B cell (primary cell): ENCODE results near the gene LRRC7. TPM values are rescaled to one million over a fixed set of nuclear protein-coding genes. Genes with fewer than 3 reads are reported as not detected.
"Not testable (repeated sequence)": the region's sequence is repeated elsewhere in the genome, so short reads cannot be mapped to it uniquely, and the experiment has no call there.

Experiments used
- ATAC-seq: fragments of 200-7000 bp; cut with Tn5 transposase; one replicate; pipeline ENCODE4 v1.10.0; 2021; ENCODE audit warnings: low read depth, mild to moderate bottlenecking, moderate number of reproducible peaks, moderate library complexity
- CTCF ChIA-PET: fragments of 350-600 bp; sonication (Branson Sonifier 250); formaldehyde crosslinking; loops from one replicate; lab custom pipeline; 2021; ENCODE audit warnings: antibody characterized with exemption, inconsistent platforms; lab: Charles Lee
- POLR2A ChIA-PET: fragments of 350-600 bp; sonication (Branson Sonifier 250); formaldehyde crosslinking; loops from one replicate; lab custom pipeline; 2021; ENCODE audit warnings: antibody characterized with exemption; lab: Charles Lee
- DNase-seq: peaks from one replicate; pipeline ENCODE4 v3.0.0; 2013
- H2AFZ ChIP-seq: 2 replicates; pipeline ENCODE4 v1.6.1; 2012; ENCODE audit warnings: mild to moderate bottlenecking, low read depth, low read length; ENCODE audit not compliant: insufficient read depth, poor library complexity, severe bottlenecking
- H3K27ac ChIP-seq, 2 donors: 1 replicate in 1 of 2; 2 replicates in 1 of 2; pipeline ENCODE4 v1.5.1; 2012 to 2013; ENCODE audit warnings: low read length in 2 of 2, mild to moderate bottlenecking in 2 of 2, moderate library complexity in 1 of 2
- H3K27me3 ChIP-seq, 4 experiments: fragments of 200-600 bp in 1 of 4; sonication (generic) in 1 of 4; replicated peaks in 1 of 4; 1 replicate in 2 of 4; 2 replicates in 2 of 4; pipeline versions ENCODE4 v1.6.1 to v1.7.0; 2013 to 2016; ENCODE audit warnings: low read length in 3 of 4, mild to moderate bottlenecking in 2 of 4, mixed read lengths in 1 of 4, moderate library complexity in 1 of 4; ENCODE audit not compliant: insufficient read depth in 4 of 4, control insufficient read depth in 3 of 4; ENCODE audit errors: control extremely low read depth in 1 of 4
- H3K36me3 ChIP-seq, 2 experiments: replicated peaks in 1 of 2; 1 replicate in 1 of 2; 2 replicates in 1 of 2; pipeline versions ENCODE4 v1.6.1 to v1.7.1; 2013; ENCODE audit warnings: low read length in 1 of 2; ENCODE audit not compliant: insufficient read depth in 2 of 2, control insufficient read depth in 1 of 2; ENCODE audit errors: control extremely low read depth in 1 of 2, extremely low read depth in 1 of 2
- H3K4me1 ChIP-seq, 2 donors: fragments of 200-600 bp in 1 of 2; sonication (generic) in 1 of 2; 1 replicate in 1 of 2; 2 replicates in 1 of 2; pipeline versions ENCODE4 v1.5.1 to v1.6.1; 2013 to 2017; ENCODE audit warnings: low read length in 2 of 2; ENCODE audit not compliant: control insufficient read depth in 2 of 2, insufficient read depth in 2 of 2
- H3K4me2 ChIP-seq: replicated peaks from 2 replicates; pipeline ENCODE3; 2012; ENCODE audit warnings: mild to moderate bottlenecking, low read depth, low read length; ENCODE audit not compliant: poor library complexity, severe bottlenecking
- H3K4me3 ChIP-seq, 5 experiments: fragments of 200-600 bp in 1 of 5; sonication (generic) in 1 of 5; 1 replicate in 3 of 5; 2 replicates in 2 of 5; pipeline versions ENCODE4 v1.5.1 to v1.7.0; 2011 to 2016; ENCODE audit warnings: low read length in 4 of 5, mild to moderate bottlenecking in 4 of 5, low read depth in 2 of 5, control low read depth in 1 of 5, moderate library complexity in 1 of 5; ENCODE audit not compliant: insufficient read depth in 1 of 5; ENCODE audit errors: control extremely low read depth in 1 of 5, extremely low read depth in 1 of 5
- H3K79me2 ChIP-seq: fragments of 200-600 bp; sonication (generic); one replicate; pipeline ENCODE4 v1.6.0; 2016; ENCODE audit warnings: low read length; ENCODE audit not compliant: control insufficient read depth, insufficient read depth
- H3K9ac ChIP-seq: fragments of 200-600 bp; sonication (generic); 2 replicates; pipeline ENCODE4 v1.6.1; 2017; ENCODE audit warnings: mild to moderate bottlenecking, low read length, moderate library complexity
- H3K9me3 ChIP-seq, 3 donors: one replicate each; pipeline versions ENCODE4 v1.6.1 to v1.7.1; 2013; ENCODE audit warnings: low read length in 2 of 3; ENCODE audit not compliant: control insufficient read depth in 2 of 3, insufficient read depth in 1 of 3; ENCODE audit errors: control extremely low read depth in 1 of 3
- H4K20me1 ChIP-seq: 2 replicates; pipeline ENCODE4 v1.6.0; 2012; ENCODE audit warnings: mild to moderate bottlenecking, low read length; ENCODE audit not compliant: insufficient read depth, control insufficient read depth, poor library complexity, severe bottlenecking
- H3K27ac Mint-ChIP-seq: one replicate; pipeline ENCODE4 v1.8.0; 2021; ENCODE audit warnings: mixed read lengths
- H3K27me3 Mint-ChIP-seq: one replicate; pipeline ENCODE4 v1.8.0; 2021; ENCODE audit warnings: mixed read lengths
- H3K4me1 Mint-ChIP-seq: one replicate; pipeline ENCODE4 v1.8.0; 2021; ENCODE audit warnings: mixed read lengths
- H3K4me3 Mint-ChIP-seq: one replicate; pipeline ENCODE4 v1.8.0; 2021; ENCODE audit warnings: mixed read lengths
- H3K9me3 Mint-ChIP-seq: one replicate; pipeline ENCODE4 v1.8.0; 2022; ENCODE audit warnings: mixed read lengths; ENCODE audit not compliant: insufficient read depth
- EZH2 ChIP-seq: IDR thresholded peaks from 2 replicates; pipeline ENCODE4 v1.6.1; 2012; ENCODE audit warnings: borderline replicate concordance, low read depth, mild to moderate bottlenecking, moderate library complexity, low read length; ENCODE audit not compliant: insufficient read depth, poor library complexity, severe bottlenecking
- WGBS: methylation state at CpG from one replicate; pipeline ENCODE4 v1.1.5; 2013; ENCODE audit warnings: missing lambda C conversion rate; ENCODE audit not compliant: insufficient coverage; 5-methylcytosine and 5-hydroxymethylcytosine counted together
- intact Hi-C: fragments of 100-400 bp; cut with micrococcal nuclease; formaldehyde crosslinking; loops from one replicate; pipeline ENCODE4 v1.10.0; 2022
- polyA plus RNA-seq: library from polyadenylated mRNA; depleted of rRNA; stranded (reverse); fragments of >200 nt; gene quantifications from 2 replicates; pipeline ENCODE4 v1.2.3, GENCODE V29; 2012
- total RNA-seq, 2 donors: library from RNA; stranded (reverse); fragments of 120-200 nt in 1 of 2; gene quantifications; 1 replicate in 1 of 2; 2 replicates in 1 of 2; pipeline versions ENCODE4 v1.2.3 to v1.2.4, GENCODE V29; 2013 to 2022
- TF ChIP-seq, protein P1 (sequence below): fragments of 200-600 bp; IDR thresholded peaks from one replicate; pipeline ENCODE4 v1.8.0; 2022; ENCODE audit warnings: antibody characterized with exemption, mild to moderate bottlenecking

LRRC7 gene
- total and polyA plus RNA-seq, 2 donors (not counting 1 experiment from before 2014, with no cell fraction given): not detected

DNA sequence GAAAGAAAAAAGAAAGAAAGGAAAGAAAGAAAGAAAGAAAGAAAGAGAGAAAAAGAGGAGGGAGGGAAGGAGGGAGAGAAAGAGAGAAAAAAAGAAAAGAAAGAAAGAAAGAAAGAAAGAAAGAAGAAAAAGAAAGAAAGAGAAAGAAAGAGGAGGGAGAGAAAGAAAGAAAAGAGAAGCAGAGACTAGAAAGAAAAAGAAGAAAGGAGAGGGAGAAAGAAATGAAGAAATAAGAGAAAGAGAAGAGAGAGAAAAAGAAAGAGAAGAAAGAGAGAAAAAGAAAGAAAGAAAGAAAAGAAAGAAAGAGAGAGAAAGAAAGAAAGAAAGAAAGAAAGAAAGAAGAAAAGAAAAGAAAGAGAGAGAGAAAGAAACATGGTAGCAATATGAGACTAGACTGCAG, 150.1 kb downstream of the LRRC7 start:
- H3K9me3 ChIP-seq, H4K20me1 ChIP-seq, H3K4me2 ChIP-seq, H2AFZ ChIP-seq, H3K4me1 ChIP-seq, H3K36me3 ChIP-seq, H3K9ac ChIP-seq, POLR2A ChIA-PET, H3K27ac Mint-ChIP-seq, H3K4me3 Mint-ChIP-seq, intact Hi-C loops, DNase-seq, H3K4me1 Mint-ChIP-seq, H3K27me3 Mint-ChIP-seq, H3K4me3 ChIP-seq, H3K9me3 Mint-ChIP-seq, H3K79me2 ChIP-seq, ATAC-seq, H3K27me3 ChIP-seq, H3K27ac ChIP-seq, CTCF ChIA-PET: not testable (repeated sequence)
- TF ChIP-seq, protein P1, sequence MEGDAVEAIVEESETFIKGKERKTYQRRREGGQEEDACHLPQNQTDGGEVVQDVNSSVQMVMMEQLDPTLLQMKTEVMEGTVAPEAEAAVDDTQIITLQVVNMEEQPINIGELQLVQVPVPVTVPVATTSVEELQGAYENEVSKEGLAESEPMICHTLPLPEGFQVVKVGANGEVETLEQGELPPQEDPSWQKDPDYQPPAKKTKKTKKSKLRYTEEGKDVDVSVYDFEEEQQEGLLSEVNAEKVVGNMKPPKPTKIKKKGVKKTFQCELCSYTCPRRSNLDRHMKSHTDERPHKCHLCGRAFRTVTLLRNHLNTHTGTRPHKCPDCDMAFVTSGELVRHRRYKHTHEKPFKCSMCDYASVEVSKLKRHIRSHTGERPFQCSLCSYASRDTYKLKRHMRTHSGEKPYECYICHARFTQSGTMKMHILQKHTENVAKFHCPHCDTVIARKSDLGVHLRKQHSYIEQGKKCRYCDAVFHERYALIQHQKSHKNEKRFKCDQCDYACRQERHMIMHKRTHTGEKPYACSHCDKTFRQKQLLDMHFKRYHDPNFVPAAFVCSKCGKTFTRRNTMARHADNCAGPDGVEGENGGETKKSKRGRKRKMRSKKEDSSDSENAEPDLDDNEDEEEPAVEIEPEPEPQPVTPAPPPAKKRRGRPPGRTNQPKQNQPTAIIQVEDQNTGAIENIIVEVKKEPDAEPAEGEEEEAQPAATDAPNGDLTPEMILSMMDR: peak; percentile 47

DNA sequence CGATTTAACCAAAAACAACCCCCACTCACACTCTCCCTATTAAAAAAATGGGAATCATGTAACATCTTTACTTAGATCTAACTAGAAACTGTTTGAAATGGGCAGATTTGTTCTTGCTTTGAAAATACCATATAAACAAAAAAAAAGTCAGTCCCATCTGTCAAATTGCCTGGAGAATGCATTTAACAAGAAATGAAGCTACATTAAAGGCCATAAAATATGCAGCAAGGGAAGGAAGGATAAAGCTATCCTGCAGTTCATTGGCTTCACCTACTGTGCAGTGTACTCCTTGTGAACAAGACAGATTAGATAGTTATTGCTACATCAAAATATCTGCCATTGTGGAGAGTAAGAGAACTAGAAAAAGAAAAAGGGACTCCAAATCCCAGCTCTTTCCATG, 160.5 kb downstream of the LRRC7 start:
- ATAC-seq (no peak), DNase-seq (no peak)
- no peaks in the 10 kb centered on the region for H3K36me3 ChIP-seq
- ChIA-PET POLR2A (no interaction called here), CTCF (interaction anchor here (2.5 kb wide), 1 partner anchor 10 kb away, joined by 11 read pairs; no protein-coding TSS in a partner anchor)
- no peak overlapping the region for H3K4me2 ChIP-seq
- TF ChIP-seq EZH2: no peak
- TF ChIP-seq, protein P1: no peak
- H3K4me3 ChIP-seq: no peak overlapping the region
- no peaks in the 10 kb centered on the region for H4K20me1 ChIP-seq
- H3K9me3 Mint-ChIP-seq: peaks cover 6% of the 10 kb centered on the region
- H2AFZ ChIP-seq: no peak overlapping the region
- H3K79me2 ChIP-seq: no peaks in the 10 kb centered on the region
- intact Hi-C loops: no loop called here
- H3K4me3 Mint-ChIP-seq: no peak overlapping the region
- H3K27me3 Mint-ChIP-seq: no peaks in the 10 kb centered on the region
- H3K4me1 Mint-ChIP-seq: no peaks in the 10 kb centered on the region
- H3K27ac Mint-ChIP-seq: no peak overlapping the region
- H3K9ac ChIP-seq: no peak overlapping the region
- no peak overlapping the region for H3K27ac ChIP-seq
- no peaks in the 10 kb centered on the region for H3K4me1 ChIP-seq
- WGBS: no CpG with 5 or more reads among the region's 1 CpG
- H3K27me3 ChIP-seq: no peaks in the 10 kb centered on the region
- H3K9me3 ChIP-seq: peaks cover 0 to 6% (median 2%) of the 10 kb centered on the region in 3 donors
